GM06990 (cell line): Measurements from ENCODE around the gene TTC31.
"Not testable (repeated sequence)": the region's sequence is repeated elsewhere in the genome, so short reads cannot be mapped to it uniquely, and the experiment has no call there.

Source experiments
- DNase-seq: peaks from one replicate; pipeline ENCODE4 v3.0.0-alpha.2; 2011; ENCODE audit not compliant: insufficient read length; ENCODE audit errors: extremely low read depth
- H3K27me3 ChIP-seq: replicated peaks from 2 replicates; pipeline ENCODE4 v1.6.0; 2011; ENCODE audit warnings: low read length; ENCODE audit not compliant: control insufficient read depth, insufficient read depth
- H3K36me3 ChIP-seq: 2 replicates; pipeline ENCODE4 v1.5.1; 2011; ENCODE audit warnings: low read length; ENCODE audit not compliant: control insufficient read depth, insufficient read depth
- H3K4me3 ChIP-seq: replicated peaks from 2 replicates; pipeline ENCODE4 v1.5.1; 2011; ENCODE audit warnings: low read depth, mild to moderate bottlenecking, control low read depth, low read length
- CTCF ChIP-seq: IDR thresholded peaks from 2 replicates; pipeline ENCODE4 v1.5.1; 2011; ENCODE audit warnings: low read length, control low read depth, mild to moderate bottlenecking, inconsistent platforms; ENCODE audit not compliant: insufficient read depth, poor library complexity, severe bottlenecking

The TTC31 gene

GRCh38 chr2:74481961-74482800 lies 700 bp upstream of the TTC31 start:
- Histone ChIP-seq H3K27me3 (no peaks in the 10 kb centered on the region), H3K4me3 (peak overlapping the region; percentile 94), H3K36me3 (peaks cover 4% of the 10 kb centered on the region)
- peak; percentile 85 for DNase-seq
- no peak for TF ChIP-seq CTCF

GRCh38 chr2:74483675-74484164 lies 839 bp downstream of the TTC31 start:
- not testable (repeated sequence) for H3K27me3 ChIP-seq, H3K36me3 ChIP-seq, DNase-seq
- peak overlapping the region; percentile 94 for H3K4me3 ChIP-seq

- peaks cover 5% of the 10 kb centered on the region for H3K36me3 ChIP-seq
- DNase-seq: no peak
- H3K4me3 ChIP-seq: no peak overlapping the region
- no peak for TF ChIP-seq CTCF
- no peaks in the 10 kb centered on the region for H3K27me3 ChIP-seq
Measured at GRCh38 chr2:74486141-74486540, 3.3 kb downstream of the TTC31 start.

- H3K4me3 ChIP-seq: no peak overlapping the region
- TF ChIP-seq CTCF: no peak
- H3K36me3 ChIP-seq: peaks cover 20% of the 10 kb centered on the region
- no peak for DNase-seq
- H3K27me3 ChIP-seq: no peaks in the 10 kb centered on the region
Measured at GRCh38 chr2:74488643-74489481, 6.0 kb downstream of the TTC31 start.

GRCh38 chr2:74489906-74490305 lies 7.0 kb downstream of the TTC31 start:
- Histone ChIP-seq H3K36me3 (peaks cover 20% of the 10 kb centered on the region), H3K27me3 (no peaks in the 10 kb centered on the region)
- DNase-seq: no peak

More at GRCh38 chr2:74489906-74490305, 7.0 kb downstream of the TTC31 start:
- TF ChIP-seq CTCF: no peak
- no peak overlapping the region for H3K4me3 ChIP-seq
